ENCODE results near the gene ZSWIM8. TPM values are rescaled to one million over a fixed set of nuclear protein-coding genes. Genes with fewer than 3 reads are reported as not detected.
"Not testable (repeated sequence)": the region's sequence is repeated elsewhere in the genome, so short reads cannot be mapped to it uniquely, and the experiment has no call there.

Gene ZSWIM8, protein sequence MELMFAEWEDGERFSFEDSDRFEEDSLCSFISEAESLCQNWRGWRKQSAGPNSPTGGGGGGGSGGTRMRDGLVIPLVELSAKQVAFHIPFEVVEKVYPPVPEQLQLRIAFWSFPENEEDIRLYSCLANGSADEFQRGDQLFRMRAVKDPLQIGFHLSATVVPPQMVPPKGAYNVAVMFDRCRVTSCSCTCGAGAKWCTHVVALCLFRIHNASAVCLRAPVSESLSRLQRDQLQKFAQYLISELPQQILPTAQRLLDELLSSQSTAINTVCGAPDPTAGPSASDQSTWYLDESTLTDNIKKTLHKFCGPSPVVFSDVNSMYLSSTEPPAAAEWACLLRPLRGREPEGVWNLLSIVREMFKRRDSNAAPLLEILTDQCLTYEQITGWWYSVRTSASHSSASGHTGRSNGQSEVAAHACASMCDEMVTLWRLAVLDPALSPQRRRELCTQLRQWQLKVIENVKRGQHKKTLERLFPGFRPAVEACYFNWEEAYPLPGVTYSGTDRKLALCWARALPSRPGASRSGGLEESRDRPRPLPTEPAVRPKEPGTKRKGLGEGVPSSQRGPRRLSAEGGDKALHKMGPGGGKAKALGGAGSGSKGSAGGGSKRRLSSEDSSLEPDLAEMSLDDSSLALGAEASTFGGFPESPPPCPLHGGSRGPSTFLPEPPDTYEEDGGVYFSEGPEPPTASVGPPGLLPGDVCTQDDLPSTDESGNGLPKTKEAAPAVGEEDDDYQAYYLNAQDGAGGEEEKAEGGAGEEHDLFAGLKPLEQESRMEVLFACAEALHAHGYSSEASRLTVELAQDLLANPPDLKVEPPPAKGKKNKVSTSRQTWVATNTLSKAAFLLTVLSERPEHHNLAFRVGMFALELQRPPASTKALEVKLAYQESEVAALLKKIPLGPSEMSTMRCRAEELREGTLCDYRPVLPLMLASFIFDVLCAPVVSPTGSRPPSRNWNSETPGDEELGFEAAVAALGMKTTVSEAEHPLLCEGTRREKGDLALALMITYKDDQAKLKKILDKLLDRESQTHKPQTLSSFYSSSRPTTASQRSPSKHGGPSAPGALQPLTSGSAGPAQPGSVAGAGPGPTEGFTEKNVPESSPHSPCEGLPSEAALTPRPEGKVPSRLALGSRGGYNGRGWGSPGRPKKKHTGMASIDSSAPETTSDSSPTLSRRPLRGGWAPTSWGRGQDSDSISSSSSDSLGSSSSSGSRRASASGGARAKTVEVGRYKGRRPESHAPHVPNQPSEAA (N-terminal part only)
- 66.7 and 90.8 TPM in 2 replicates for total RNA-seq

DNA sequence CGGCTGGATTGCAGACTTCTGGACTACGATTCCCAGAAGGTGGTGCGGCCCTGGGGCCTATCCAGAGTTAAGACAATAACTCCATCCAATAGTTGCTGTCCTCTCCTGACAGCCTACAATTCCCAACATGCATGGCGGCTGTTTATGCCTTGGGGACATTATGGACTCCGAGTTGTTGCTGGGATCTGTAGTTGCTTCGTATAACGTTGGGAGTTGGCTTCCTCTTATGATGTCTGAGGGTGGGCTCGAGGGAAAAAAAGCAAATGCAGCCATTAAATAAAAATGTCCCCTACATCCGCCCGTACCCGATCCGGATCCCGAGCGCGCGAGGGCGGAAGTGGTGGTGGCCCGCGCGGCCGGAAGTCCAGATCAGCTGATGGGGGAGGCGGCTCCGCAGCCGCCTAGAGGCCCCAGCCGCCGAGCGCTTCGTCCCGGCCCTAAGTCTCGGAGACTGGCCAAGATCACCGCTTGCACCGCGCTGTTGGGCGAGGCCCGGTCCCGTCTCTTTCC, at the start of gene ZSWIM8:
Gene ZSWIM8 (plus strand): TSS at position 396 of the 510 bp plus-strand sequence. CDS start 273 bp downstream, outside the sequence.
- Histone ChIP-seq H3K27me3 (ENCODE audit: control insufficient read depth, insufficient read depth, low read length) (no peaks in the 10 kb centered on the region), H3K4me3 (ENCODE audit: low read depth, low read length) (peak within 1 kb of the TSS; percentile 80), H3K36me3 (ENCODE audit: control insufficient read depth, insufficient read depth, low read length) (peaks cover 1% of the 10 kb centered on the region)
- peak; percentile 88 for DNase-seq (ENCODE audit: low read depth)
- TF ChIP-seq, protein P1, sequence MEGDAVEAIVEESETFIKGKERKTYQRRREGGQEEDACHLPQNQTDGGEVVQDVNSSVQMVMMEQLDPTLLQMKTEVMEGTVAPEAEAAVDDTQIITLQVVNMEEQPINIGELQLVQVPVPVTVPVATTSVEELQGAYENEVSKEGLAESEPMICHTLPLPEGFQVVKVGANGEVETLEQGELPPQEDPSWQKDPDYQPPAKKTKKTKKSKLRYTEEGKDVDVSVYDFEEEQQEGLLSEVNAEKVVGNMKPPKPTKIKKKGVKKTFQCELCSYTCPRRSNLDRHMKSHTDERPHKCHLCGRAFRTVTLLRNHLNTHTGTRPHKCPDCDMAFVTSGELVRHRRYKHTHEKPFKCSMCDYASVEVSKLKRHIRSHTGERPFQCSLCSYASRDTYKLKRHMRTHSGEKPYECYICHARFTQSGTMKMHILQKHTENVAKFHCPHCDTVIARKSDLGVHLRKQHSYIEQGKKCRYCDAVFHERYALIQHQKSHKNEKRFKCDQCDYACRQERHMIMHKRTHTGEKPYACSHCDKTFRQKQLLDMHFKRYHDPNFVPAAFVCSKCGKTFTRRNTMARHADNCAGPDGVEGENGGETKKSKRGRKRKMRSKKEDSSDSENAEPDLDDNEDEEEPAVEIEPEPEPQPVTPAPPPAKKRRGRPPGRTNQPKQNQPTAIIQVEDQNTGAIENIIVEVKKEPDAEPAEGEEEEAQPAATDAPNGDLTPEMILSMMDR (IDR thresholded peaks at IDR 0.05; ENCODE audit: insufficient read depth, low read length, poor library complexity, severe bottlenecking): no peak

DNA sequence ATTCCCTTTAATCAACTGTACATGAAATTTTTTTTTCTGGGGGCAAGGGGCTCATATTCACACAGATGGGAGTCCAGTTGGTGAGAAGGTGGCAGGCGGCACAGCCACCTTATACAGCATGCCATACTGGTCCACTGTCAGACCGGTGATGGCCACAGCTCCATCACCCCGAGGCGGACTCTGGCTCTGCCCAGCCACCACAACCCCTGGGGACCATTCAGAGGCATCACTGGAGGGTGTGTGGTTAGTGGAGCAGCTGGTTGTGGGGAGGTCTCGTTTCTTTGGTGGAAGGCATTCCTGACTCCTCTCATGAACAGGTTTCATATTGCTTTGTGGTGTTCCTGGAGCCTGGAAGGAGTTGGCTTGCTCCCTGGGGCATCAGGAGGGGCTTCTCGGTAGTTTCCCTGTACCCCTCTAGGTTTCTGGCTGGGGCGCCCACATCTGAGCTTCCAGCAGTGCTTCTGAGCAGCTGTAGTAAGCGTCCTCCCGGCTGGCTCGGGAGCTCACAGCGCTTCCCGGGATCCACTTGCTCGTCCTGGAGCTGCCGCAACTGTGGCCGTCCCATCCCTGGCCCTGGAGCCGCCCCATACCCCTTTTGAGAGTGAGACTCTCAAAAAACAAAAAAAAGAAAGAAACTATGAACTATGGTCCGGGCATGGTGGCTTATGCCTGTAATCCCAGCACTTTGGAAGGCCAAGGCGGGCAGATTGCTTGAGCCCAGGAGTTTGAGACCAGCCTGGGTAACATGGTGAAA, 44.7 kb upstream of the ZSWIM8 start:
- DNase-seq (ENCODE audit: low read depth); H3K36me3 ChIP-seq (ENCODE audit: control insufficient read depth, insufficient read depth, low read length); H3K4me3 ChIP-seq (ENCODE audit: low read depth, low read length); H3K27me3 ChIP-seq (ENCODE audit: control insufficient read depth, insufficient read depth, low read length): not testable (repeated sequence)

DNA sequence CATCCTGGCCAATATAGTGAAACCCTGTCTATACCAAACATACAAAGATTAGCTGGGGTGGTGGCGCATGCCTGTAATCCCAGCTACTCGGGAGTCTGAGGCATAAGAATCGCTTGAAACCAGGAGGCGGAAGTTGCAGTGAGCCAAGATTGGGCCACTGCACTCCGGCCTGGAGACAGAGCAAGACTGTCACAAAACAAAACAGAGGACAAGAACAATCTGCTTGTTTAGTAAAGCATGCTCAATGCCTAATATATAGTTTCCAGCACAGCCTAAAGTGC, 43.0 kb upstream of the ZSWIM8 start:
- H3K36me3 ChIP-seq (ENCODE audit: control insufficient read depth, insufficient read depth, low read length): peaks cover 1% of the 10 kb centered on the region
- DNase-seq (ENCODE audit: low read depth): no peak
- TF ChIP-seq, protein P1 (IDR thresholded peaks at IDR 0.05; ENCODE audit: insufficient read depth, low read length, poor library complexity, severe bottlenecking): no peak
- H3K27me3 ChIP-seq (ENCODE audit: control insufficient read depth, insufficient read depth, low read length): no peaks in the 10 kb centered on the region
- no peak overlapping the region for H3K4me3 ChIP-seq (ENCODE audit: low read depth, low read length)

DNA sequence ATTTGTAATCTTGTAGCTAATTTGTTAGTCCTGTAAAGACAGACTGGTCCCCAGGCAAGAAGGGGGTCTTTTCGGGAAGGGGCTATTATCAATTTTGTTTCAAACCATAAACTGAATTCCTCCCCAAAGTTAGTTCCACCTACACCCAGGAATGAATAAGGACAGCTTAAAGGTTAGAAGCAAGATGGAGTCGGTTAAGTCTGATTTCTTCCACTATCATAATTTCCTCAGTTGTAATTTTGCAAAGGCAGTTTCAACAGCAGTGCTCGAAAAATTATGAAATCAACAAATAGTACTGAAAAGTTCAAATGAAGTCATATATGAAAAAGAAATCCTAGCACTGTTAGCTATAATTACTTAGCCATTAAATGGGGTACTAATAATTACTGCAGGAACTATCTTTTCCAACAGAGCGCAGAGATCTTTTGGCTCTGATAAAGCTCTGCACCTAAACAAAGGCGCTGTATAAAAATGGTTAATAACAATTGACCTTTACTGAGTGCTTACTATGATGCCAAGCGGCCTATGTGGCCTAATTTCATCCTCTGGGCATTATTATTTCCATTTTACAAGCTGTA, 42.0 kb upstream of the ZSWIM8 start:
- TF ChIP-seq, protein P1 (IDR thresholded peaks at IDR 0.05; ENCODE audit: insufficient read depth, low read length, poor library complexity, severe bottlenecking): no peak
- H3K27me3 ChIP-seq (ENCODE audit: control insufficient read depth, insufficient read depth, low read length): no peaks in the 10 kb centered on the region
- H3K36me3 ChIP-seq (ENCODE audit: control insufficient read depth, insufficient read depth, low read length): peaks cover 1% of the 10 kb centered on the region
- no peak for DNase-seq (ENCODE audit: low read depth)
- peak overlapping the region; percentile 99 for H3K4me3 ChIP-seq (ENCODE audit: low read depth, low read length)

DNA sequence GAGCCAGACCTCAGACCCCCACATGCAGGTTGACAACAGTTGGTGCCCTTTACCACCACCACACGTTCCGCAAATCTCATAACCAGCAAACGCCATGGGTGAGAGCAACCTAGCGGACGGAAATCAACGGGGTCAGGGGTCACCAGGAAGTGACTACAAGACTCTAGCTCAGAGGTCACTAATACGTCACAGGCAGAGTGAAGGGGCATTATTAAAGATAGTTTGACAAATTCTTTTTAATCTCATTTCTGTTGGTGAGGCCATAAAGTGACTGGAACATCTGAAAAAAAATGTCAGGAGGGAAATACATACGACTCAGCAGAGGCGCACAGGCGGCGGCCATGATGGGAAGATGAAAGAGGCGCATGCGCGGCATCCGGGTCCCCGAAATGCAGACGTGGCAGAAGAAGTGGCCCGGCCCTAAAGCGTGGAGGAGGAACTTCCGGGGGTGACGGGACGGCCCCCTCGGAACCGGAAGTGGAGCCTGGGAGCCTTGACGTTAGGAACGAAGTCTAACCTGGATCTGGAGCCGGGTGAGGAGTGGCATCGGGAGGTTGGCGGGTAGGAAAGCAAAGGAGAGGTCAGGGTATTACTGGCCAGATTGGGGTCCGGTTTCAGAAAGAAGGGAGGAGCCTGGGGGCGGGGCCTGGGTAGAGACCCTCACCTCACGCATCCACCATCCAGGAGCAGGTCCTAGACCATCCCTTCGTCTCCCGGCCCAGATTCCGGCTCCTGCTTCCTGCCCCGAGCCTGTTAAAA, 41.3 kb upstream of the ZSWIM8 start, which contains the start of gene SEC24C:
Gene SEC24C (plus strand): TSS at position 468 of the 759 bp plus-strand sequence. CDS start 2,461 bp downstream, outside the sequence.
- DNase-seq (ENCODE audit: low read depth): peak; percentile 73
- Histone ChIP-seq H3K4me3 (ENCODE audit: low read depth, low read length) (peak within 1 kb of the TSS; percentile 99), H3K27me3 (ENCODE audit: control insufficient read depth, insufficient read depth, low read length) (no peaks in the 10 kb centered on the region), H3K36me3 (ENCODE audit: control insufficient read depth, insufficient read depth, low read length) (peaks cover 1% of the 10 kb centered on the region)
- TF ChIP-seq, protein P1 (IDR thresholded peaks at IDR 0.05; ENCODE audit: insufficient read depth, low read length, poor library complexity, severe bottlenecking): no peak

Measured in kidney epithelial cell (primary cell).